ENCODE data around the gene CFAP100.

CFAP100 gene

GRCh38 chr3:126357295-126358037, 37.2 kb upstream of the CFAP100 start, which contains the start of gene KLF15:
Gene KLF15, minus strand, starts transcription at chr3:126357408. Its CDS starts 4,486 bp downstream, at chr3:126352922.
- no peak for FAIRE-seq

- FAIRE-seq: no peak
Observed at GRCh38 chr3:126358038-126358815, 36.5 kb upstream of the CFAP100 start.

- FAIRE-seq: no peak
Observed at GRCh38 chr3:126358816-126359181, 35.9 kb upstream of the CFAP100 start.

GRCh38 chr3:126360046-126360713, 34.5 kb upstream of the CFAP100 start:
- no peak for FAIRE-seq

- no peak for FAIRE-seq
Observed at GRCh38 chr3:126360714-126361060, 34.0 kb upstream of the CFAP100 start.

GRCh38 chr3:126361211-126361610, 33.5 kb upstream of the CFAP100 start:
- no peak for FAIRE-seq

- FAIRE-seq: no peak
Observed at GRCh38 chr3:126364130-126364695, 30.5 kb upstream of the CFAP100 start.

- FAIRE-seq: no peak
Observed at GRCh38 chr3:126364731-126365301, 29.9 kb upstream of the CFAP100 start.

GRCh38 chr3:126365351-126366277, 29.1 kb upstream of the CFAP100 start:
- FAIRE-seq: no peak

- FAIRE-seq: no peak
Observed at GRCh38 chr3:126367316-126367805, 27.3 kb upstream of the CFAP100 start.

GRCh38 chr3:126369490-126369889, 25.2 kb upstream of the CFAP100 start:
- no peak for FAIRE-seq

GRCh38 chr3:126370055-126370454, 24.7 kb upstream of the CFAP100 start:
- FAIRE-seq: no peak

GRCh38 chr3:126370606-126371005, 24.1 kb upstream of the CFAP100 start:
- no peak for FAIRE-seq

- no peak for FAIRE-seq
Observed at GRCh38 chr3:126371096-126371705, 23.5 kb upstream of the CFAP100 start.

- FAIRE-seq: no peak
Observed at GRCh38 chr3:126372413-126373145, 22.1 kb upstream of the CFAP100 start.

GRCh38 chr3:126373146-126373613, 21.5 kb upstream of the CFAP100 start:
- FAIRE-seq: no peak

GRCh38 chr3:126373682-126374601, 20.8 kb upstream of the CFAP100 start:
- no peak for FAIRE-seq

- FAIRE-seq: no peak
Observed at GRCh38 chr3:126375835-126376331, 18.8 kb upstream of the CFAP100 start.

GRCh38 chr3:126376444-126376843, 18.3 kb upstream of the CFAP100 start:
- no peak for FAIRE-seq

Data from A204.1 (cell line).